PFSK-1 (cell line): ENCODE data around the gene TTLL11.

ENCODE experiments used
- POLR2AphosphoS5 ChIP-seq: IDR thresholded peaks from 2 replicates; pipeline ENCODE4 v1.6.1; 2012; ENCODE audit warnings: low read depth, mild to moderate bottlenecking, control low read depth, low read length, moderate library complexity
- SIN3A ChIP-seq: IDR thresholded peaks from 2 replicates; pipeline ENCODE4 v1.6.1; 2012; ENCODE audit warnings: mild to moderate bottlenecking, low read length, moderate library complexity, borderline replicate concordance; ENCODE audit not compliant: insufficient read depth

- TF ChIP-seq SIN3A (no peak), POLR2AphosphoS5 (no peak)
These were observed 102.4 kb downstream of the TTLL11 start for GRCh38 chr9:121990600-121991306.
